IMR-90 (cell line): ENCODE data around the gene SH3RF2. TPM values are rescaled to one million over a fixed set of nuclear protein-coding genes. Genes with fewer than 3 reads are reported as not detected.

Experiments
- ATAC-seq: fragments of 200-7000 bp; cut with Tn5 transposase; 2 replicates; pipeline ENCODE4 v1.9.1; 2020; ENCODE audit warnings: low read depth, mild to moderate bottlenecking, moderate library complexity
- BruUV-seq: library from RNA; stranded (reverse); fragments of 400-500 nt; replicated peaks from 2 replicates; lab custom pipeline; 2021; lab: Mats Ljungman, UMichigan
- CTCF ChIA-PET: fragments of 300-600 bp; formaldehyde crosslinking; extraction: SDS; loops from one replicate; lab custom pipeline; 2021; ENCODE audit warnings: antibody characterized with exemption; lab: Yijun Ruan, JAX
- POLR2A ChIA-PET: fragments of 300-600 bp; sonication (Branson Sonifier 250); formaldehyde crosslinking; loops from one replicate; lab custom pipeline; 2022; ENCODE audit warnings: antibody characterized with exemption; ENCODE audit not compliant: unreplicated experiment; lab: Charles Lee
- DNase-seq: peaks from one replicate; pipeline ENCODE4 v3.0.0; 2013
- H2AFZ ChIP-seq: replicated peaks from 2 replicates; pipeline ENCODE3; 2013; ENCODE audit warnings: low read length, mild to moderate bottlenecking; ENCODE audit not compliant: poor library complexity
- H2AK5ac ChIP-seq: 2 replicates; pipeline ENCODE4 v1.6.1; 2013; ENCODE audit warnings: low read depth, low read length, inconsistent platforms
- H2AK9ac ChIP-seq: replicated peaks from 2 replicates; pipeline ENCODE3; 2013; ENCODE audit warnings: mild to moderate bottlenecking, low read depth, low read length, moderate library complexity; ENCODE audit not compliant: poor library complexity
- H2BK120ac ChIP-seq: 2 replicates; pipeline ENCODE4 v1.6.1; 2013; ENCODE audit warnings: low read depth, low read length, inconsistent platforms
- H2BK15ac ChIP-seq: 3 replicates; pipeline ENCODE4 v1.6.1; 2013; ENCODE audit warnings: low read depth, low read length, inconsistent platforms
- H2BK20ac ChIP-seq: 2 replicates; pipeline ENCODE4 v1.6.1; 2013; ENCODE audit warnings: low read depth, mild to moderate bottlenecking, inconsistent platforms, low read length, moderate library complexity
- H2BK5ac ChIP-seq: 2 replicates; pipeline ENCODE4 v1.6.1; 2013; ENCODE audit warnings: mild to moderate bottlenecking, low read depth, low read length, inconsistent platforms; ENCODE audit not compliant: poor library complexity, severe bottlenecking
- H3K14ac ChIP-seq: replicated peaks from 2 replicates; pipeline ENCODE4 v1.6.1; 2013; ENCODE audit warnings: low read depth, low read length, inconsistent platforms
- H3K18ac ChIP-seq: 2 replicates; pipeline ENCODE4 v1.6.1; 2013; ENCODE audit warnings: low read depth, low read length, control low read depth
- H3K23ac ChIP-seq: 2 replicates; pipeline ENCODE4 v1.6.1; 2013; ENCODE audit warnings: low read depth, low read length, inconsistent platforms
- H3K27ac ChIP-seq: 2 replicates; pipeline ENCODE4 v1.5.1; 2013; ENCODE audit warnings: mild to moderate bottlenecking, control low read depth, low read length; ENCODE audit not compliant: insufficient read depth
- H3K27me3 ChIP-seq: 2 replicates; pipeline ENCODE4 v1.6.1; 2013; ENCODE audit warnings: low read length; ENCODE audit not compliant: control insufficient read depth, insufficient read depth
- H3K36me3 ChIP-seq: 2 replicates; pipeline ENCODE4 v1.6.1; 2013; ENCODE audit warnings: low read length, mixed read lengths; ENCODE audit not compliant: control insufficient read depth, insufficient read depth
- H3K4ac ChIP-seq: 2 replicates; pipeline ENCODE4 v1.6.1; 2013; ENCODE audit warnings: low read depth, low read length, inconsistent platforms
- H3K4me1 ChIP-seq: 2 replicates; pipeline ENCODE4 v1.6.1; 2013; ENCODE audit warnings: low read length, mixed read lengths; ENCODE audit not compliant: control insufficient read depth, insufficient read depth
- H3K4me2 ChIP-seq: 2 replicates; pipeline ENCODE4 v1.6.1; 2013; ENCODE audit warnings: low read depth, mild to moderate bottlenecking, control low read depth, low read length, moderate library complexity
- H3K4me3 ChIP-seq: 2 replicates; pipeline ENCODE4 v1.5.1; 2013; ENCODE audit warnings: low read depth, mild to moderate bottlenecking, control low read depth, low read length, moderate library complexity; ENCODE audit not compliant: insufficient read depth
- H3K56ac ChIP-seq: 2 replicates; pipeline ENCODE4 v1.6.1; 2013; ENCODE audit warnings: low read length, inconsistent platforms; ENCODE audit not compliant: insufficient read depth; ENCODE audit errors: extremely low read depth
- H3K79me1 ChIP-seq, 2 experiments: 2 replicates each; pipeline ENCODE4 v1.6.1; 2013; ENCODE audit warnings: low read length in 2 of 2, inconsistent platforms in 1 of 2, low read depth in 1 of 2
- H3K9ac ChIP-seq: 2 replicates; pipeline ENCODE4 v1.6.1; 2013; ENCODE audit warnings: low read depth, low read length, control low read depth
- H3K9me1 ChIP-seq: 2 replicates; pipeline ENCODE4 v1.6.1; 2013; ENCODE audit warnings: low read length, inconsistent platforms; ENCODE audit not compliant: insufficient read depth
- H3K9me3 ChIP-seq: 2 replicates; pipeline ENCODE4 v1.6.1; 2013; ENCODE audit warnings: low read length; ENCODE audit not compliant: control insufficient read depth, insufficient read depth
- H4K20me1 ChIP-seq: 2 replicates; pipeline ENCODE4 v1.6.1; 2013; ENCODE audit warnings: low read length, inconsistent platforms; ENCODE audit not compliant: insufficient read depth
- H4K5ac ChIP-seq: 2 replicates; pipeline ENCODE4 v1.6.1; 2013; ENCODE audit warnings: mild to moderate bottlenecking, low read depth, low read length, control low read depth
- H4K8ac ChIP-seq, 2 experiments: 2 replicates each; pipeline ENCODE4 v1.6.1; 2013; ENCODE audit warnings: low read depth in 2 of 2, low read length in 2 of 2, control low read depth in 1 of 2, inconsistent platforms in 1 of 2
- H4K91ac ChIP-seq: 2 replicates; pipeline ENCODE4 v1.6.1; 2013; ENCODE audit warnings: low read depth, low read length, inconsistent platforms; ENCODE audit not compliant: insufficient read depth
- BHLHE40 ChIP-seq: fragments of 150-350 bp; IDR thresholded peaks from 2 replicates; pipeline ENCODE4 v1.6.1; 2016; ENCODE audit warnings: mild to moderate bottlenecking, low read depth, low read length
- CEBPB ChIP-seq: IDR thresholded peaks from 2 replicates; pipeline ENCODE4 v1.6.1; 2012; ENCODE audit warnings: low read depth, low read length, improper control_type of control experiment
- CHD1 ChIP-seq: IDR thresholded peaks from 2 replicates; pipeline ENCODE4 v1.6.1; 2012; ENCODE audit warnings: low read depth, low read length, improper control_type of control experiment
- FOS ChIP-seq: fragments of 150-350 bp; IDR thresholded peaks from 2 replicates; pipeline ENCODE4 v1.6.1; 2016; ENCODE audit warnings: low read depth, low read length
- MAFK ChIP-seq: IDR thresholded peaks from 2 replicates; pipeline ENCODE4 v1.6.1; 2012; ENCODE audit warnings: low read depth, low read length, improper control_type of control experiment
- MAZ ChIP-seq: IDR thresholded peaks from 2 replicates; pipeline ENCODE4 v1.6.1; 2012; ENCODE audit warnings: low read depth, mild to moderate bottlenecking, low read length, improper control_type of control experiment, moderate library complexity, borderline replicate concordance
- MXI1 ChIP-seq: IDR thresholded peaks from 2 replicates; pipeline ENCODE4 v1.6.1; 2012; ENCODE audit warnings: low read depth, mild to moderate bottlenecking, low read length, moderate library complexity, borderline replicate concordance
- NFE2L2 ChIP-seq: fragments of 150-350 bp; IDR thresholded peaks from 2 replicates; pipeline ENCODE4 v1.6.1; 2016; ENCODE audit warnings: low read depth, mild to moderate bottlenecking, low read length
- POLR2A ChIP-seq: IDR thresholded peaks from 2 replicates; pipeline ENCODE4 v1.6.1; 2012; ENCODE audit warnings: mild to moderate bottlenecking, low read depth, low read length
- RAD21 ChIP-seq: IDR thresholded peaks from 2 replicates; pipeline ENCODE4 v1.6.1; 2012; ENCODE audit warnings: low read length, improper control_type of control experiment
- RCOR1 ChIP-seq: IDR thresholded peaks from 2 replicates; pipeline ENCODE4 v1.6.1; 2012; ENCODE audit warnings: mild to moderate bottlenecking, low read length, improper control_type of control experiment; ENCODE audit not compliant: insufficient replicate concordance
- RFX5 ChIP-seq: IDR thresholded peaks from 2 replicates; pipeline ENCODE4 v1.8.0; 2012; ENCODE audit warnings: low read depth, mild to moderate bottlenecking, low read length, moderate library complexity
- SMC3 ChIP-seq: fragments of 150-350 bp; IDR thresholded peaks from 2 replicates; pipeline ENCODE4 v1.6.1; 2016; ENCODE audit warnings: low read depth, mild to moderate bottlenecking, antibody characterized with exemption, low read length, moderate library complexity
- WGBS, 2 experiments: methylation state at CpG; one replicate each; pipeline versions ENCODE4 v1.1.5 to v1.1.7; 2013; ENCODE audit warnings: missing lambda C conversion rate in 2 of 2; ENCODE audit not compliant: insufficient read length in 1 of 2; ENCODE audit errors: extremely low coverage in 2 of 2; 5-methylcytosine and 5-hydroxymethylcytosine counted together
- dilution Hi-C: fragments of 300-500 bp; cut with HindIII; formaldehyde crosslinking; loops from one replicate; pipeline ENCODE4 v1.14.3; 2018; ENCODE audit warnings: low sequenced_read_pairs; ENCODE audit not compliant: unreplicated experiment
- in situ Hi-C: fragments of 300-500 bp; cut with MboI; formaldehyde crosslinking; loops from 3 replicates; pipeline ENCODE4 v1.14.3; 2019; ENCODE audit warnings: low sequenced_read_pairs, inconsistent platforms, mixed read lengths
- intact Hi-C: fragments of 100-400 bp; cut with micrococcal nuclease; formaldehyde crosslinking; loops from 2 replicates; pipeline ENCODE4 v1.10.0; 2022
- polyA plus RNA-seq, 3 experiments: library from polyadenylated mRNA; depleted of rRNA; stranded (reverse); fragments of >200 nt; gene quantifications; 2 replicates each; pipeline ENCODE4 v1.2.3, GENCODE V29; 2012; ENCODE audit warnings: low replicate concordance in 1 of 3
- total RNA-seq: library from RNA; depleted of rRNA; stranded (reverse); fragments of >200 nt; gene quantifications from 2 replicates; pipeline ENCODE4 v1.2.3, GENCODE V29; 2012
- TF ChIP-seq, protein P1 (sequence below): fragments of 150-350 bp; IDR thresholded peaks from 2 replicates; pipeline ENCODE4 v1.6.1; 2016; ENCODE audit warnings: low read depth, mild to moderate bottlenecking, low read length, moderate library complexity, borderline replicate concordance
- TF ChIP-seq, protein P2 (sequence below): conservative IDR thresholded peaks from 2 replicates; pipeline ENCODE4 v1.5.1; 2012; ENCODE audit warnings: mild to moderate bottlenecking, low read depth, low read length, improper control_type of control experiment
- TF ChIP-seq, protein P3 (sequence below): fragments of 150-350 bp; IDR thresholded peaks from 2 replicates; pipeline ENCODE4 v1.6.1; 2017; ENCODE audit warnings: mild to moderate bottlenecking, antibody characterized with exemption, low read length, low read depth

Gene SH3RF2
- total and polyA plus RNA-seq, 2 of the 4 experiments (the other 2 are of a cell fraction), result 1.3 to 1.7 TPM

DNA sequence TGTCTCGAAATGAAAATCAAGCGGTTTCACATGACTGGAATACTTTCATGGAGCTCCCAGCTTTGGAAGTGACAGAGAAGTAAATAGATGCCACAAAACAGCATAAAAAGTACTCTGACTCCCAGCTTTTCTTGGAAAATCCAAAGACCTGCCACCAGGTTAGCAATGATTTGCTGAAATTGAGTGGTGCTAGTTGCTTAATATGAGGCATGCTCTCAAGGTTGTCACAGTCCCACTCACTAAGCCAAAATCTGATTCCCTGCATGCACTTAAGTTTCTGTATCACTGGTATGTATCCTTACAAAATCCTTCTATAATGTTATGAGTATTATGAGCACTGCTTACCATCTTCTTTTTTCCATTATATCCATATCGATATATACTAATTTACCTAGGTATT, 13.0 kb upstream of the SH3RF2 start:
- no peak overlapping the region for H3K27ac ChIP-seq
- no peak overlapping the region for H2AK9ac ChIP-seq
- no peak overlapping the region for H3K23ac ChIP-seq
- no peak overlapping the region for H2BK15ac ChIP-seq
- intact Hi-C loops (no loop called here), in situ Hi-C loops (no loop called here), dilution Hi-C loops (no loop called here)
- no peaks in the 10 kb centered on the region for H3K36me3 ChIP-seq
- H3K9me3 ChIP-seq, result no peaks in the 10 kb centered on the region
- no peaks in the 10 kb centered on the region; the same call in 1 of the 2 replicates for H3K9me1 ChIP-seq
- peaks cover 12% of the 10 kb centered on the region for H3K4me1 ChIP-seq
- H3K14ac ChIP-seq, result no peak overlapping the region
- no peaks in the 10 kb centered on the region for H3K79me1 ChIP-seq
- no peaks in the 10 kb centered on the region for H4K20me1 ChIP-seq
- no peak overlapping the region for H3K4ac ChIP-seq
- TF ChIP-seq CEBPB (no peak), RFX5 (no peak), MXI1 (no peak), RCOR1 (no peak), BHLHE40 (no peak), FOS (no peak), RAD21 (no peak), SMC3 (no peak), POLR2A (no peak), MAZ (no peak), NFE2L2 (no peak), CHD1 (no peak), MAFK (no peak)
- TF ChIP-seq, protein P1, sequence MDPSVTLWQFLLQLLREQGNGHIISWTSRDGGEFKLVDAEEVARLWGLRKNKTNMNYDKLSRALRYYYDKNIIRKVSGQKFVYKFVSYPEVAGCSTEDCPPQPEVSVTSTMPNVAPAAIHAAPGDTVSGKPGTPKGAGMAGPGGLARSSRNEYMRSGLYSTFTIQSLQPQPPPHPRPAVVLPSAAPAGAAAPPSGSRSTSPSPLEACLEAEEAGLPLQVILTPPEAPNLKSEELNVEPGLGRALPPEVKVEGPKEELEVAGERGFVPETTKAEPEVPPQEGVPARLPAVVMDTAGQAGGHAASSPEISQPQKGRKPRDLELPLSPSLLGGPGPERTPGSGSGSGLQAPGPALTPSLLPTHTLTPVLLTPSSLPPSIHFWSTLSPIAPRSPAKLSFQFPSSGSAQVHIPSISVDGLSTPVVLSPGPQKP, result no peak
- TF ChIP-seq, protein P2, sequence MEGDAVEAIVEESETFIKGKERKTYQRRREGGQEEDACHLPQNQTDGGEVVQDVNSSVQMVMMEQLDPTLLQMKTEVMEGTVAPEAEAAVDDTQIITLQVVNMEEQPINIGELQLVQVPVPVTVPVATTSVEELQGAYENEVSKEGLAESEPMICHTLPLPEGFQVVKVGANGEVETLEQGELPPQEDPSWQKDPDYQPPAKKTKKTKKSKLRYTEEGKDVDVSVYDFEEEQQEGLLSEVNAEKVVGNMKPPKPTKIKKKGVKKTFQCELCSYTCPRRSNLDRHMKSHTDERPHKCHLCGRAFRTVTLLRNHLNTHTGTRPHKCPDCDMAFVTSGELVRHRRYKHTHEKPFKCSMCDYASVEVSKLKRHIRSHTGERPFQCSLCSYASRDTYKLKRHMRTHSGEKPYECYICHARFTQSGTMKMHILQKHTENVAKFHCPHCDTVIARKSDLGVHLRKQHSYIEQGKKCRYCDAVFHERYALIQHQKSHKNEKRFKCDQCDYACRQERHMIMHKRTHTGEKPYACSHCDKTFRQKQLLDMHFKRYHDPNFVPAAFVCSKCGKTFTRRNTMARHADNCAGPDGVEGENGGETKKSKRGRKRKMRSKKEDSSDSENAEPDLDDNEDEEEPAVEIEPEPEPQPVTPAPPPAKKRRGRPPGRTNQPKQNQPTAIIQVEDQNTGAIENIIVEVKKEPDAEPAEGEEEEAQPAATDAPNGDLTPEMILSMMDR, result no peak
- TF ChIP-seq, protein P3, sequence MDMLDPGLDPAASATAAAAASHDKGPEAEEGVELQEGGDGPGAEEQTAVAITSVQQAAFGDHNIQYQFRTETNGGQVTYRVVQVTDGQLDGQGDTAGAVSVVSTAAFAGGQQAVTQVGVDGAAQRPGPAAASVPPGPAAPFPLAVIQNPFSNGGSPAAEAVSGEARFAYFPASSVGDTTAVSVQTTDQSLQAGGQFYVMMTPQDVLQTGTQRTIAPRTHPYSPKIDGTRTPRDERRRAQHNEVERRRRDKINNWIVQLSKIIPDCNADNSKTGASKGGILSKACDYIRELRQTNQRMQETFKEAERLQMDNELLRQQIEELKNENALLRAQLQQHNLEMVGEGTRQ, result no peak
- DNase-seq (no peak), ATAC-seq (no peak)
- CTCF ChIA-PET, result no interaction called here
- H3K56ac ChIP-seq, result no peak overlapping the region
- no peak overlapping the region for H3K9ac ChIP-seq
- BruUV-seq, result no TSS peak
- no peak overlapping the region for H2AFZ ChIP-seq
- H2BK120ac ChIP-seq, result no peak overlapping the region
- no peak overlapping the region for H2BK20ac ChIP-seq
- H3K18ac ChIP-seq, result no peak overlapping the region; the same call in 1 of the 2 replicates
- no peak overlapping the region; the same call in 1 of the 2 replicates for H4K5ac ChIP-seq
- no peaks in the 10 kb centered on the region for H3K27me3 ChIP-seq
- no peak overlapping the region; a peak in 1 of 4 replicates for H4K8ac ChIP-seq
- no peak overlapping the region for H3K4me3 ChIP-seq
- no peak overlapping the region for H3K4me2 ChIP-seq
- no CpG with 5 or more reads among the region's 3 CpGs for WGBS, 2 experiments
- no peak overlapping the region for H2AK5ac ChIP-seq
- no peak overlapping the region for H4K91ac ChIP-seq
- POLR2A ChIA-PET, result no interaction called here
- H2BK5ac ChIP-seq, result no peak overlapping the region
